Gastroesophageal sphincter (tissue), 3 donors: Measurements from ENCODE around the gene PPCDC.

Experiments used
- CTCF ChIP-seq, 4 experiments: fragments of 200-600 bp in 2 of 4; fragments of 450-650 bp in 2 of 4; sonication (generic) in 1 of 4; IDR thresholded peaks; one replicate each; pipeline ENCODE4 v1.5.1; 2017 to 2019; ENCODE audit warnings: antibody characterized with exemption in 4 of 4, mild to moderate bottlenecking in 2 of 4, moderate library complexity in 2 of 4
- EP300 ChIP-seq: sonication (generic); formaldehyde crosslinking; IDR thresholded peaks from one replicate; pipeline ENCODE4 v1.6.1; 2017; ENCODE audit warnings: antibody characterized with exemption, mild to moderate bottlenecking
- POLR2A ChIP-seq, 2 donors: fragments of 450-650 bp; IDR thresholded peaks; one replicate each; pipeline ENCODE4 v1.6.1; 2017; ENCODE audit warnings: antibody characterized with exemption in 2 of 2, mild to moderate bottlenecking in 2 of 2, moderate library complexity in 1 of 2
- POLR2AphosphoS5 ChIP-seq: sonication (generic); formaldehyde crosslinking; IDR thresholded peaks from one replicate; pipeline ENCODE4 v1.6.1; 2017; ENCODE audit warnings: antibody characterized with exemption

- no peak for TF ChIP-seq POLR2AphosphoS5
- no peak for TF ChIP-seq EP300
- TF ChIP-seq CTCF (IDR thresholded peaks at IDR 0.05) = no peak
- TF ChIP-seq POLR2A (IDR thresholded peaks at IDR 0.05) = no peak
Observed at GRCh38 chr15:74997543-74997942, 25.8 kb upstream of the PPCDC start.
